Thymus (tissue), 11 donors: ENCODE measurements around the gene PITPNC1. TPM values are rescaled to one million over a fixed set of nuclear protein-coding genes. Genes with fewer than 3 reads are reported as not detected.

ENCODE experiments used
- DNase-seq, 9 donors: peaks; one replicate each; pipeline ENCODE4 v3.0.0-alpha.2; 2013; ENCODE audit warnings: low spot score in 9 of 9, low read depth in 6 of 9, missing footprints in 1 of 9
- H3K27ac ChIP-seq, 2 donors: one replicate each; pipeline ENCODE4 v1.5.1; 2013; ENCODE audit warnings: control low read depth in 1 of 2, low read depth in 1 of 2, low read length in 1 of 2, mild to moderate bottlenecking in 1 of 2, moderate library complexity in 1 of 2
- H3K27me3 ChIP-seq, 2 donors: one replicate each; pipeline ENCODE4 v1.5.1; 2013; ENCODE audit warnings: low read length in 1 of 2; ENCODE audit not compliant: control insufficient read depth in 2 of 2, insufficient read depth in 1 of 2
- H3K36me3 ChIP-seq, 2 donors: one replicate each; pipeline ENCODE4 v1.5.1; 2013; ENCODE audit warnings: low read length in 1 of 2, mild to moderate bottlenecking in 1 of 2, moderate library complexity in 1 of 2; ENCODE audit not compliant: control insufficient read depth in 2 of 2, insufficient read depth in 2 of 2
- H3K4me1 ChIP-seq, 2 donors: one replicate each; pipeline ENCODE4 v1.5.1; 2013; ENCODE audit warnings: low read length in 2 of 2; ENCODE audit not compliant: control insufficient read depth in 2 of 2, insufficient read depth in 2 of 2
- H3K4me3 ChIP-seq, 2 donors: one replicate each; pipeline ENCODE4 v1.5.1; 2013; ENCODE audit warnings: low read length in 2 of 2, control low read depth in 1 of 2, mild to moderate bottlenecking in 1 of 2
- H3K9me3 ChIP-seq, 2 donors: one replicate each; pipeline ENCODE4 v1.5.1; 2013; ENCODE audit warnings: low read length in 1 of 2, mild to moderate bottlenecking in 1 of 2; ENCODE audit not compliant: control insufficient read depth in 2 of 2, insufficient read depth in 1 of 2
- WGBS: extraction: QIAGEN DNeasy Blood & Tissue Kit; methylation state at CpG from one replicate; pipeline ENCODE4 v1.1.7; 2013; 5-methylcytosine and 5-hydroxymethylcytosine counted together
- polyA plus RNA-seq: library from polyadenylated mRNA; stranded (reverse); fragments of 200-250 nt; gene quantifications from one replicate; pipeline ENCODE4 v1.2.3, GENCODE V29; 2013
- total RNA-seq: library from RNA; stranded (reverse); fragments of 120-200 nt; gene quantifications from one replicate; pipeline ENCODE4 v1.2.4, GENCODE V29; 2013
- donor health status: healthy.

PITPNC1 gene
- total and polyA plus RNA-seq, 2 donors, result 26.0 to 27.0 TPM

DNA sequence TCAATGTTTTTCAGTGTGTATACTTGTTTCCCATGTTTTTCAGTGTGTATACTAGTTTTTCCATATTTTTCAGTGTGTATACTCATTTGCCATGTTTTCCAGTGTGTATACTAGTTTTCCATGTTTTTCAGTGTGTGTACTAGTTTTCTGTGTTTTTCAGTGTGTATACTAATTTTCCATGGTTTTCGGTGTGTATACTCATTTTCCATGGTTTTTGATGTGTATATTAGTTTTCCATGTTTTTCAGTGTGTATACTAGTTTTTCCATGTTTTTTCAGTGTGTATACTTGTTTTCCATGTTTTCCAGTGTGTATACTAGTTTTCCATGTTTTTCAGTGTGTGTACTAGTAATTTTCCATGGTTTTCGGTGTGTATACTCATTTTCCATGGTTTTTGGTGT is 188.0 kb downstream of the PITPNC1 start:
- no peaks in the 10 kb centered on the region for H3K9me3 ChIP-seq
- H3K27me3 ChIP-seq, result no peaks in the 10 kb centered on the region
- H3K36me3 ChIP-seq, result no peaks in the 10 kb centered on the region
- no peak overlapping the region for H3K4me3 ChIP-seq
- over 99% methylated on average over 2 of the region's 2 CpGs for WGBS
- no peak for DNase-seq
- H3K27ac ChIP-seq, result no peak overlapping the region
- no peaks in the 10 kb centered on the region for H3K4me1 ChIP-seq

DNA sequence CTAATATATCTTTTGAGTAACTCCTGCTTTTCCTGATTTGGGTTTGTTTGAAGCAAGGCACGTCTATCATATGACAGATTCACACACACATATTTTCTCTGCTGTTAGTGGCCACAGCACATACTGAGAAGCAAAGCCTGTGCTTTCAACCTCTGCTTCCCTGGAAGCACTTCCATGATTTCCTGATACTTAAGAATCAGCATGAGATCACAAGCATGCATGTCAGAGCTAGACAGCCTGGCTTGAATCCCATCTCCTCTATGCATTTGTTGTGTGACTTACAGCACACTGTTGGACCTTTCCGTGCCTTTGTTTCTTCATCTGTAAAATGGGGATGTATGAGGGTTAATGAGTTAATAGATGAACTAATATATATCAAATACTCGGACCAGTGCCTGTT is 189.6 kb downstream of the PITPNC1 start:
- WGBS, result 95% methylated on average over 3 of the region's 3 CpGs
- H3K27me3 ChIP-seq, result no peaks in the 10 kb centered on the region

DNA sequence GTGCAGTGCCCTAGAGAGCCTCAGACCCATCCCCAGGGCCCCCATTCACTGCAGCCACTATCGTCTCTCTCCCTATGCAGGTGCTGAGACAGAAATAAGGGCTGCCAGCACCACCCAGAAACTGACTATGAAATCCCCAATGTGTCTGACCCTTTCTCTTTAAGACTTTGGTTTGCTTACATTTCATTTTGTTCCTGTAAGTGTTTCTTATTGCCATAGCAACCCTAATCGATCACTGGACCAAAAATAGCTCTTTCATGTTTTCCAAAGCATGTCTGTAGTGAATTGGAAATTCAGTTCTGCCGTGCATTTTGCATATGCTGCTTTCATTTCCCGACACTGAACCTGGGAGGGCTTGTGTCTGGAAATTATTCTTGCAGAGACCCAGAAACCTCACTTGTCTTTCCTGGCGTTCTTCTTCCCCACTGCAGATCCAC is 192.0 kb downstream of the PITPNC1 start:
- no peak overlapping the region for H3K27ac ChIP-seq
- H3K27me3 ChIP-seq, result no peaks in the 10 kb centered on the region
- H3K36me3 ChIP-seq, result no peaks in the 10 kb centered on the region
- no peak for DNase-seq
- no peak overlapping the region for H3K4me3 ChIP-seq
- WGBS, result 90% methylated on average over 5 of the region's 5 CpGs
- no peaks in the 10 kb centered on the region for H3K4me1 ChIP-seq
- H3K9me3 ChIP-seq, result no peaks in the 10 kb centered on the region

More for the DNA sequence above, 189.6 kb downstream of the PITPNC1 start:
- Histone ChIP-seq H3K4me3 (no peak overlapping the region), H3K9me3 (no peaks in the 10 kb centered on the region), H3K36me3 (no peaks in the 10 kb centered on the region), H3K4me1 (no peaks in the 10 kb centered on the region), H3K27ac (no peak overlapping the region)
- no peak for DNase-seq

DNA sequence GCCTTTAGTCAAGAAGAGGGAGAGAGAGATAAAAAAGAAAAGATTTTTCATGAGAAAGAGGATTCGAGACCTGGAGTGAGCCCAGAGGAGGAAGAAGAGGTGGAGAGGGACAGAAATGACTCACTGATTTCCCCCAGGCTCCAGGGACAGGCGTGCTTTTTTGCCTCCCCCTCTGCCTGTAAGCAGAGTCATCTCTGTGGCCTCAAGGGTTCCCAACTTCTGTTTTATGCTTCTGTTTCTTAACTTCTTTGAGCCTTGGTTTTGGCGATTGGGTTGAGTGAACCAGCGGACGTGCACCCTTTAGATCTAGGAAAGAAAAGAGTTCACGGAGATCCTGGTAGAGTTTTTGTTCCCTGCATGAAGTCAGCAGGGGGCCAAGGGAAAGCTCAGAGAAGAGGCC is 192.8 kb downstream of the PITPNC1 start:
- H3K36me3 ChIP-seq, result no peaks in the 10 kb centered on the region
- H3K27ac ChIP-seq, result no peak overlapping the region

DNA sequence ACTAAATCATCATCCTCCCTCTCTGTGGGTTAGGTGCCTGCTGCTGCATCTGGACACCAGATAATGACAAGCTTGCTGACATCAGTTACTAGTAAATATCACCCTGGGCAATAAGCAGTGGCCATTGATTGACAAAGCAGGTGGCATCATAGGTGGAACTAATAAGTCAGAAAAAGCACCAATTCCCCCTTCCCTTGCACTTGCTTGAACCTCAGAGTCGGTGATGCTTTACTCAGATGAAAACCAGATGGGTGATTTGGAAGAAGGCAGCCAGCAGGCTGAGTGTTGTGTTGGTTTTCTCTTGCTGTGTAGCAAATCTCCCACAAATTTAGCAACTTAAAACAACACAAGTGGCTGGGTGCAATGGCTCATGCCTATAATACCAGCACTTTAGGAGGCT is 193.7 kb downstream of the PITPNC1 start:
- Histone ChIP-seq H3K9me3 (no peaks in the 10 kb centered on the region), H3K27me3 (no peaks in the 10 kb centered on the region), H3K27ac (no peak overlapping the region), H3K4me1 (no peaks in the 10 kb centered on the region), H3K36me3 (no peaks in the 10 kb centered on the region), H3K4me3 (no peak overlapping the region)
- 87% methylated on average over 1 of the region's 1 CpG for WGBS
- DNase-seq, result no peak

More for the DNA sequence above, 192.8 kb downstream of the PITPNC1 start:
- H3K4me3 ChIP-seq, result no peak overlapping the region
- no peaks in the 10 kb centered on the region for H3K27me3 ChIP-seq
- 98% methylated on average over 6 of the region's 6 CpGs for WGBS
- DNase-seq, result no peak
- no peaks in the 10 kb centered on the region for H3K4me1 ChIP-seq
- H3K9me3 ChIP-seq, result no peaks in the 10 kb centered on the region

DNA sequence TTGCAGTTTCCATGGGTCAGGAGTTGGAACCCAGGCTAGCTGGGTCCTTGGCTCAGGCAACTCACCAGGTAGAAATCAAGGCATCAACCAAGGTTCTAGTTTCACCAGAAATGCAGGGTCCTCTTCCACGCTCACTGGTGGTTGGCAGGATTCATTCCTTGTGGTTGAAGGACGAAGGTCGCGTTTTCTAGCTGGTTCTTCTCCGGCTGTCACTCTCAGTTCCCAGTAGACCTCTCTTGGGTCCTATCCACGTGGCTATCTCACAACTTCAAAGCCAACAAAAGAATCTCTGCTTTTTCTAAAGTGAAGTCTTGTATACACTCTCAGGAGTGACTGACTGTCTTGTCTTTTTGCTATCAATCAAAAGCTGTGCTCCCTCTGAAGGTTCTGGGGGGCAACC is 194.4 kb downstream of the PITPNC1 start:
- no peaks in the 10 kb centered on the region for H3K4me1 ChIP-seq

DNA sequence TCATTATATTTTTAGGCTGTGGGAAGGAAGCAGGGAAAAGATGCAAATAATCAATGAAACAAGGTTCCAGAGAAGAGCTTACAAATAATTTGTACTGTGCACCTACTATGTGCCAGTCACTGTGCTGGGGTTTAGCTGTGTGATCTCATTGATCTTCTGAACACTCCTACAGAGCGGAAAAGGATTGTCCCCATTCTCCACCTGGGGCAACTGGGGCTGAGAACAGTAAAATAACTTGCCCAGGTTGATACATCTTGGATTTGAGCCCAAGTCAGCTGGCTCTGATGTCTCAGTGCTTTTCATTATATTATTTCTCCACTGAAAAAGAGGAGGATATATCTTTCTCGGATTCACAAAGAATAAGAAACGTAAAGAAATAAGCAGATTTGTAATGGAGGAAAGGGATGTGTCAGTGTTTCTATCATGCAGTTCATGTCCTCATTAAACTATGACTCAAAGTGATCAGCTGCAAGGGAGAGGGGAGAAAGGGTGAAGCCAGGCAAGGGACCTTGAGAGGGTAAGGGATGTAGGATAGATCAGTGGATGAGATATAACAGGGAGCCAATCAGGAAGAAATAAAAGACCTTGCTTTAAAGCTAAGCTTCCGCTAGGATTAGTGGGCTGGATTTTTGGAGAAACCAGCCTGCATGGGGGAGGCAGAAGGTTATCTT is 197.0 kb downstream of the PITPNC1 start:
- WGBS, result 97% methylated on average over 4 of the region's 4 CpGs
- no peaks in the 10 kb centered on the region for H3K4me1 ChIP-seq
- H3K27me3 ChIP-seq, result no peaks in the 10 kb centered on the region
- H3K27ac ChIP-seq, result no peak overlapping the region
- no peaks in the 10 kb centered on the region for H3K9me3 ChIP-seq
- no peak for DNase-seq
- H3K4me3 ChIP-seq, result no peak overlapping the region
- H3K36me3 ChIP-seq, result peaks cover 0 to 7% of the 10 kb centered on the region in 2 donors

More for the DNA sequence above, 194.4 kb downstream of the PITPNC1 start:
- no peak for DNase-seq
- Histone ChIP-seq H3K4me3 (no peak overlapping the region), H3K9me3 (no peaks in the 10 kb centered on the region), H3K27me3 (no peaks in the 10 kb centered on the region), H3K27ac (no peak overlapping the region), H3K36me3 (no peaks in the 10 kb centered on the region)
- WGBS, result 94% methylated on average over 6 of the region's 6 CpGs

DNA sequence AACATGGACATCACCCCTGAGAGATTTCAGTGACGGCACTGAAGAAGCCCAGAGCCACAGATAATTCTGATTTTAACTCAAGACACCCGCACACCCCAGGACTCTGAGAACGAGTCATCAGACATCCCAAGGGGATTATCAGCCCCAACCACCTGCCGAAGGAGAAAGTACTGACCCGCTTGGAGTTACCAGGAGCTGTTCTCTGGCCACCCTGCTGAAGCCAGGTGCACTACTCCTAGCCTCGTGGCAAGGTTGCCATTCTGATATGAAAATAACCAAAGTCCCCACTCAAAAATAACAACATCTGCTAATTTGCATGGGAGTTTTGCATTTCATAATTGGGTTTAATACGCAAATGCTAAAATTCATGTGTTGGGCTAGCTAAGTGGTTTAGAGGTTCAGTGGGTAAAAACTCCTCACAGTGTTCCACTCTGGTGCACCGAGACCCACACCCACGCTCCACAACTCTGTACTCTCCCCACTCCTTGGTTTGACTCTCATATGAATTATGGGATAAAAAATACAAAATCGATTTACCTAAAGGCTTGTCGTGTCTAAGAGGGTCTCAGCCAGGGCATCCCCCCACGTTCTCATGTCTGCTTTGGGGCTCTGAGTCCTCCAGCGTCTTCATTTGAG is 197.7 kb downstream of the PITPNC1 start:
- no peaks in the 10 kb centered on the region for H3K4me1 ChIP-seq
- 96% methylated on average over 13 of the region's 13 CpGs for WGBS
- peak overlapping the region in 1 of 2 donors; percentile 4 for H3K27ac ChIP-seq
- DNase-seq, result no peak
- no peak overlapping the region for H3K4me3 ChIP-seq
- no peaks in the 10 kb centered on the region for H3K27me3 ChIP-seq
- H3K9me3 ChIP-seq, result no peaks in the 10 kb centered on the region
- peaks cover 0 to 7% of the 10 kb centered on the region in 2 donors for H3K36me3 ChIP-seq

DNA sequence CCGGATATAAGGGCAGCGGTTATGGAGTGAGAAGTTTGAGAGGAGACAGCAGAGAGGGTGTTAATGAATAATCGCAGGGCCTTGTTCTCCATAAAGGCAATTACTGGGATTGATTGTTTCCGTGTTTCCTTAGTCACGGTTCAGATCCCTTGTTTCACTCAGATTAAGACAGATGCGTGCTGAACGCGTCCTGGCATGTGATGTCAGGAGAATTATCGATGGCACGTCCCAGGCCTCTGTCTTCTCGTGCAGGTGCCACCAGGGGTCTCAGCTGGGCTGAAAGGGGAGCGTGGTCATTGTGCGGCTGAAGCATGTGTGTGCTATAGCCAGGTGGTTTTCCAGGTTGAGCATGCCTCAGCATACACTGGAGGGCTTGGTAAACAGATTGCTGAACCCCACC is 198.2 kb downstream of the PITPNC1 start:
- no peak for DNase-seq
- no peaks in the 10 kb centered on the region for H3K4me1 ChIP-seq
- no peak overlapping the region for H3K27ac ChIP-seq
- H3K9me3 ChIP-seq, result no peaks in the 10 kb centered on the region
- peaks cover 0 to 7% of the 10 kb centered on the region in 2 donors for H3K36me3 ChIP-seq
- WGBS, result 95% methylated on average over 13 of the region's 13 CpGs
- no peak overlapping the region for H3K4me3 ChIP-seq
- no peaks in the 10 kb centered on the region for H3K27me3 ChIP-seq
